ENCODE measurements around the gene CALCOCO1.
"Not testable (repeated sequence)": the region's sequence is repeated elsewhere in the genome, so short reads cannot be mapped to it uniquely, and the experiment has no call there.

CALCOCO1 gene

GRCh38 chr12:53719649-53720048 lies 7.6 kb downstream of the CALCOCO1 start:
- Histone ChIP-seq H3K9me3 (ENCODE audit: control insufficient read depth in 5 of 5, low read length in 5 of 5) (no peaks in the 10 kb centered on the region), H3K9ac (ENCODE audit: low read length in 5 of 5) (no peak overlapping the region), H3K36me3 (ENCODE audit: control insufficient read depth in 5 of 5, insufficient read depth in 5 of 5, low read length in 5 of 5) (peaks cover 30 to 92% (median 91%) of the 10 kb centered on the region in 5 donors), H3K4me1 (ENCODE audit: control insufficient read depth in 5 of 5, insufficient read depth in 5 of 5, low read length in 5 of 5) (peaks cover 0 to 16% (median 0%) of the 10 kb centered on the region in 5 donors), H3K27me3 (ENCODE audit: control insufficient read depth in 5 of 5, insufficient read depth in 4 of 5, low read length in 5 of 5) (no peaks in the 10 kb centered on the region), H3K27ac (ENCODE audit: low read depth, low read length) (no peak overlapping the region), H3K4me3 (ENCODE audit: low read depth in 1 of 5, low read length in 5 of 5) (no peak overlapping the region)

- H3K4me1 ChIP-seq (ENCODE audit: control insufficient read depth in 5 of 5, insufficient read depth in 5 of 5, low read length in 5 of 5): peaks cover 0 to 10% (median 0%) of the 10 kb centered on the region in 5 donors
- H3K9ac ChIP-seq (ENCODE audit: low read length in 5 of 5); H3K27ac ChIP-seq (ENCODE audit: low read depth, low read length); H3K9me3 ChIP-seq (ENCODE audit: control insufficient read depth in 5 of 5, low read length in 5 of 5); H3K27me3 ChIP-seq (ENCODE audit: control insufficient read depth in 5 of 5, insufficient read depth in 4 of 5, low read length in 5 of 5); H3K4me3 ChIP-seq (ENCODE audit: low read depth in 1 of 5, low read length in 5 of 5): not testable (repeated sequence)
- H3K36me3 ChIP-seq (ENCODE audit: control insufficient read depth in 5 of 5, insufficient read depth in 5 of 5, low read length in 5 of 5): peaks cover 25 to 92% (median 91%) of the 10 kb centered on the region in 5 donors
Measured at GRCh38 chr12:53718567-53718966, 8.7 kb downstream of the CALCOCO1 start.

GRCh38 chr12:53717319-53717718 lies 9.9 kb downstream of the CALCOCO1 start:
- Histone ChIP-seq H3K9me3 (ENCODE audit: control insufficient read depth in 5 of 5, low read length in 5 of 5) (no peaks in the 10 kb centered on the region), H3K4me3 (ENCODE audit: low read depth in 1 of 5, low read length in 5 of 5) (no peak overlapping the region), H3K9ac (ENCODE audit: low read length in 5 of 5) (no peak overlapping the region), H3K27me3 (ENCODE audit: control insufficient read depth in 5 of 5, insufficient read depth in 4 of 5, low read length in 5 of 5) (no peaks in the 10 kb centered on the region), H3K36me3 (ENCODE audit: control insufficient read depth in 5 of 5, insufficient read depth in 5 of 5, low read length in 5 of 5) (peaks cover 25 to 92% (median 92%) of the 10 kb centered on the region in 5 donors), H3K27ac (ENCODE audit: low read depth, low read length) (no peak overlapping the region), H3K4me1 (ENCODE audit: control insufficient read depth in 5 of 5, insufficient read depth in 5 of 5, low read length in 5 of 5) (peaks cover 0 to 3% (median 0%) of the 10 kb centered on the region in 5 donors)

GRCh38 chr12:53714004-53714403 lies 13.2 kb downstream of the CALCOCO1 start:
- H3K36me3 ChIP-seq (ENCODE audit: control insufficient read depth in 5 of 5, insufficient read depth in 5 of 5, low read length in 5 of 5): peaks cover 8 to 72% (median 70%) of the 10 kb centered on the region in 5 donors
- H3K27ac ChIP-seq (ENCODE audit: low read depth, low read length): no peak overlapping the region
- no peaks in the 10 kb centered on the region for H3K9me3 ChIP-seq (ENCODE audit: control insufficient read depth in 5 of 5, low read length in 5 of 5)
- H3K4me1 ChIP-seq (ENCODE audit: control insufficient read depth in 5 of 5, insufficient read depth in 5 of 5, low read length in 5 of 5): no peaks in the 10 kb centered on the region
- no peak overlapping the region for H3K9ac ChIP-seq (ENCODE audit: low read length in 5 of 5)
- no peaks in the 10 kb centered on the region for H3K27me3 ChIP-seq (ENCODE audit: control insufficient read depth in 5 of 5, insufficient read depth in 4 of 5, low read length in 5 of 5)
- H3K4me3 ChIP-seq (ENCODE audit: low read depth in 1 of 5, low read length in 5 of 5): no peak overlapping the region

- H3K9ac ChIP-seq (ENCODE audit: low read length in 5 of 5): no peak overlapping the region
- H3K27me3 ChIP-seq (ENCODE audit: control insufficient read depth in 5 of 5, insufficient read depth in 4 of 5, low read length in 5 of 5): no peaks in the 10 kb centered on the region
- H3K27ac ChIP-seq (ENCODE audit: low read depth, low read length): no peak overlapping the region
- peaks cover 8 to 70% (median 65%) of the 10 kb centered on the region in 5 donors for H3K36me3 ChIP-seq (ENCODE audit: control insufficient read depth in 5 of 5, insufficient read depth in 5 of 5, low read length in 5 of 5)
- H3K4me1 ChIP-seq (ENCODE audit: control insufficient read depth in 5 of 5, insufficient read depth in 5 of 5, low read length in 5 of 5): no peaks in the 10 kb centered on the region
- no peak overlapping the region for H3K4me3 ChIP-seq (ENCODE audit: low read depth in 1 of 5, low read length in 5 of 5)
- H3K9me3 ChIP-seq (ENCODE audit: control insufficient read depth in 5 of 5, low read length in 5 of 5): no peaks in the 10 kb centered on the region
Measured at GRCh38 chr12:53713516-53713915, 13.7 kb downstream of the CALCOCO1 start.

GRCh38 chr12:53712059-53712643 lies 15.1 kb downstream of the CALCOCO1 start:
- Histone ChIP-seq H3K36me3 (ENCODE audit: control insufficient read depth in 5 of 5, insufficient read depth in 5 of 5, low read length in 5 of 5) (peaks cover 2 to 60% (median 60%) of the 10 kb centered on the region in 5 donors), H3K27me3 (ENCODE audit: control insufficient read depth in 5 of 5, insufficient read depth in 4 of 5, low read length in 5 of 5) (no peaks in the 10 kb centered on the region), H3K9me3 (ENCODE audit: control insufficient read depth in 5 of 5, low read length in 5 of 5) (no peaks in the 10 kb centered on the region), H3K4me1 (ENCODE audit: control insufficient read depth in 5 of 5, insufficient read depth in 5 of 5, low read length in 5 of 5) (no peaks in the 10 kb centered on the region), H3K27ac (ENCODE audit: low read depth, low read length) (no peak overlapping the region), H3K4me3 (ENCODE audit: low read depth in 1 of 5, low read length in 5 of 5) (no peak overlapping the region), H3K9ac (ENCODE audit: low read length in 5 of 5) (no peak overlapping the region)

GRCh38 chr12:53710091-53710490 lies 17.2 kb downstream of the CALCOCO1 start:
- Histone ChIP-seq H3K27ac (ENCODE audit: low read depth, low read length) (no peak overlapping the region), H3K9ac (ENCODE audit: low read length in 5 of 5) (no peak overlapping the region), H3K36me3 (ENCODE audit: control insufficient read depth in 5 of 5, insufficient read depth in 5 of 5, low read length in 5 of 5) (peaks cover under 1 to 40% (median 39%) of the 10 kb centered on the region in 5 donors), H3K27me3 (ENCODE audit: control insufficient read depth in 5 of 5, insufficient read depth in 4 of 5, low read length in 5 of 5) (peaks cover 0 to 7% (median 2%) of the 10 kb centered on the region in 5 donors), H3K4me3 (ENCODE audit: low read depth in 1 of 5, low read length in 5 of 5) (no peak overlapping the region), H3K9me3 (ENCODE audit: control insufficient read depth in 5 of 5, low read length in 5 of 5) (no peaks in the 10 kb centered on the region), H3K4me1 (ENCODE audit: control insufficient read depth in 5 of 5, insufficient read depth in 5 of 5, low read length in 5 of 5) (no peaks in the 10 kb centered on the region)

GRCh38 chr12:53709671-53710070 lies 17.6 kb downstream of the CALCOCO1 start:
- Histone ChIP-seq H3K4me3 (ENCODE audit: low read depth in 1 of 5, low read length in 5 of 5) (no peak overlapping the region), H3K9me3 (ENCODE audit: control insufficient read depth in 5 of 5, low read length in 5 of 5) (no peaks in the 10 kb centered on the region), H3K27me3 (ENCODE audit: control insufficient read depth in 5 of 5, insufficient read depth in 4 of 5, low read length in 5 of 5) (peaks cover 0 to 8% (median 3%) of the 10 kb centered on the region in 5 donors), H3K4me1 (ENCODE audit: control insufficient read depth in 5 of 5, insufficient read depth in 5 of 5, low read length in 5 of 5) (no peaks in the 10 kb centered on the region), H3K27ac (ENCODE audit: low read depth, low read length) (no peak overlapping the region), H3K9ac (ENCODE audit: low read length in 5 of 5) (no peak overlapping the region), H3K36me3 (ENCODE audit: control insufficient read depth in 5 of 5, insufficient read depth in 5 of 5, low read length in 5 of 5) (peaks cover 0 to 36% (median 35%) of the 10 kb centered on the region in 5 donors)

- H3K27me3 ChIP-seq (ENCODE audit: control insufficient read depth in 5 of 5, insufficient read depth in 4 of 5, low read length in 5 of 5): peaks cover 8 to 30% (median 12%) of the 10 kb centered on the region in 5 donors
- H3K27ac ChIP-seq (ENCODE audit: low read depth, low read length): no peak overlapping the region
- H3K36me3 ChIP-seq (ENCODE audit: control insufficient read depth in 5 of 5, insufficient read depth in 5 of 5, low read length in 5 of 5): peaks cover 0 to under 1% (median 0%) of the 10 kb centered on the region in 5 donors
- no peaks in the 10 kb centered on the region for H3K9me3 ChIP-seq (ENCODE audit: control insufficient read depth in 5 of 5, low read length in 5 of 5)
- H3K4me1 ChIP-seq (ENCODE audit: control insufficient read depth in 5 of 5, insufficient read depth in 5 of 5, low read length in 5 of 5): peaks cover 0 to 2% (median 0%) of the 10 kb centered on the region in 5 donors
- no peak overlapping the region for H3K4me3 ChIP-seq (ENCODE audit: low read depth in 1 of 5, low read length in 5 of 5)
- no peak overlapping the region for H3K9ac ChIP-seq (ENCODE audit: low read length in 5 of 5)
Measured at GRCh38 chr12:53706080-53706479, 21.2 kb downstream of the CALCOCO1 start.

- Histone ChIP-seq H3K36me3 (ENCODE audit: control insufficient read depth in 5 of 5, insufficient read depth in 5 of 5, low read length in 5 of 5) (no peaks in the 10 kb centered on the region), H3K4me1 (ENCODE audit: control insufficient read depth in 5 of 5, insufficient read depth in 5 of 5, low read length in 5 of 5) (peaks cover 0 to 2% (median 0%) of the 10 kb centered on the region in 5 donors), H3K9ac (ENCODE audit: low read length in 5 of 5) (no peak overlapping the region), H3K27ac (ENCODE audit: low read depth, low read length) (no peak overlapping the region), H3K9me3 (ENCODE audit: control insufficient read depth in 5 of 5, low read length in 5 of 5) (no peaks in the 10 kb centered on the region), H3K27me3 (ENCODE audit: control insufficient read depth in 5 of 5, insufficient read depth in 4 of 5, low read length in 5 of 5) (peaks cover 18 to 50% (median 30%) of the 10 kb centered on the region in 5 donors), H3K4me3 (ENCODE audit: low read depth in 1 of 5, low read length in 5 of 5) (no peak overlapping the region)
Measured at GRCh38 chr12:53703756-53704155, 23.5 kb downstream of the CALCOCO1 start.
